Ovary (tissue), 3 donors: Measurements from ENCODE around the gene SLC38A1.
"Not testable (repeated sequence)": the region's sequence is repeated elsewhere in the genome, so short reads cannot be mapped to it uniquely, and the experiment has no call there.

ENCODE experiments used
- CTCF ChIP-seq, 3 donors: fragments of 450-650 bp in 2 of 3; fragments of 200-600 bp in 1 of 3; IDR thresholded peaks; one replicate each; pipeline versions ENCODE4 v1.5.1 to v1.8.0; 2016 to 2022; ENCODE audit warnings: antibody characterized with exemption in 3 of 3, mild to moderate bottlenecking in 1 of 3
- EP300 ChIP-seq: sonication (generic); formaldehyde crosslinking; IDR thresholded peaks from one replicate; pipeline ENCODE4 v1.6.1; 2017; ENCODE audit warnings: antibody characterized with exemption
- POLR2A ChIP-seq: fragments of 450-650 bp; IDR thresholded peaks from one replicate; pipeline ENCODE4 v1.6.1; 2017; ENCODE audit warnings: antibody characterized with exemption, mild to moderate bottlenecking, moderate library complexity
- donor health status: DM: no; HTN: no; CAD: no.

GRCh38 chr12:46249960-46250359 lies 18.9 kb downstream of the SLC38A1 start:
- TF ChIP-seq CTCF (IDR thresholded peaks at IDR 0.05); POLR2A; EP300: not testable (repeated sequence)
